Measurements from ENCODE around the gene TAS2R4.
A peak's percentile ranks its signal among the peaks of the same experiment; 100 is the strongest.

TAS2R4 gene

GRCh38 chr7:141785706-141786552, 9.5 kb downstream of the TAS2R4 start:
- no peak for TF ChIP-seq EZH2phosphoT487 (conservative IDR thresholded peaks at IDR 0.05; ENCODE audit: low read length)
- TF ChIP-seq, protein P1, sequence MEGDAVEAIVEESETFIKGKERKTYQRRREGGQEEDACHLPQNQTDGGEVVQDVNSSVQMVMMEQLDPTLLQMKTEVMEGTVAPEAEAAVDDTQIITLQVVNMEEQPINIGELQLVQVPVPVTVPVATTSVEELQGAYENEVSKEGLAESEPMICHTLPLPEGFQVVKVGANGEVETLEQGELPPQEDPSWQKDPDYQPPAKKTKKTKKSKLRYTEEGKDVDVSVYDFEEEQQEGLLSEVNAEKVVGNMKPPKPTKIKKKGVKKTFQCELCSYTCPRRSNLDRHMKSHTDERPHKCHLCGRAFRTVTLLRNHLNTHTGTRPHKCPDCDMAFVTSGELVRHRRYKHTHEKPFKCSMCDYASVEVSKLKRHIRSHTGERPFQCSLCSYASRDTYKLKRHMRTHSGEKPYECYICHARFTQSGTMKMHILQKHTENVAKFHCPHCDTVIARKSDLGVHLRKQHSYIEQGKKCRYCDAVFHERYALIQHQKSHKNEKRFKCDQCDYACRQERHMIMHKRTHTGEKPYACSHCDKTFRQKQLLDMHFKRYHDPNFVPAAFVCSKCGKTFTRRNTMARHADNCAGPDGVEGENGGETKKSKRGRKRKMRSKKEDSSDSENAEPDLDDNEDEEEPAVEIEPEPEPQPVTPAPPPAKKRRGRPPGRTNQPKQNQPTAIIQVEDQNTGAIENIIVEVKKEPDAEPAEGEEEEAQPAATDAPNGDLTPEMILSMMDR (IDR thresholded peaks at IDR 0.05; ENCODE audit: insufficient read depth, low read length, poor library complexity, severe bottlenecking) = peak; percentile 88
- no peak overlapping the region for H3K9ac ChIP-seq (ENCODE audit: low read length)

DNA sequence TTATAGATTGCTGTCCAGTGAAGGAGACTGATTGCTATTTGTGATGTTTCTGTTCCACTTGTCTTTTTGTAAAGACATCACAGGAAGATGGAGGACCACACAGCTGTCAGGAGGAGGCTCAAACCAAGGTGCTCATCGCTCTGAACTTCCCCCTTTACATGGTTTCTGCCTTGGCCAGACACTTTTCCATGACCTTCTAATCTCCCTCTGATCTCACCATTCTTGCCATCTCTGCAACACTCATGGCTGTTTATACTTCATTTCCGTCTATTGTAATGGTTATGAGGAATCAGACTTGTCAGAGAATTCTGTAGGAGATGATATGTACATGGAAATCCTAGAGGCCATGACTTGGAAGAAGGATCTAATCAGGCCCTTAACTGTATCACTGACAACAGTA, 11.8 kb downstream of the TAS2R4 start:
- no peak overlapping the region for H3K27ac ChIP-seq (ENCODE audit: low read depth, low read length)
- H3K4me3 ChIP-seq (ENCODE audit: insufficient read depth, low read length, poor library complexity, severe bottlenecking) = no peak overlapping the region
- no peak overlapping the region for H3K9ac ChIP-seq (ENCODE audit: low read length)
- H3F3A ChIP-seq (ENCODE audit: insufficient read depth) = no peaks in the 10 kb centered on the region
- H3K4me2 ChIP-seq (ENCODE audit: low read depth, low read length, poor library complexity, severe bottlenecking) = no peak overlapping the region
- no peaks in the 10 kb centered on the region for H3K36me3 ChIP-seq (ENCODE audit: low read length)
- no peaks in the 10 kb centered on the region for H4K20me1 ChIP-seq (ENCODE audit: low read depth, low read length)
- no peaks in the 10 kb centered on the region for H3K9me3 ChIP-seq (ENCODE audit: insufficient read depth, low read length)
- no peak overlapping the region for H2AFZ ChIP-seq (ENCODE audit: low read depth, low read length, severe bottlenecking)
- H3K27me3 ChIP-seq (ENCODE audit: low read length) = no peaks in the 10 kb centered on the region
- TF ChIP-seq, protein P1 (IDR thresholded peaks at IDR 0.05; ENCODE audit: insufficient read depth, low read length, poor library complexity, severe bottlenecking) = no peak
- no peak for TF ChIP-seq EZH2phosphoT487 (conservative IDR thresholded peaks at IDR 0.05; ENCODE audit: low read length)
- H3K9me2 ChIP-seq (replicated peaks; ENCODE audit: insufficient read depth, low read length) = no peaks in the 10 kb centered on the region
- no peaks in the 10 kb centered on the region; the same call in 1 of the 2 replicates for H3K79me2 ChIP-seq (ENCODE audit: insufficient read depth, low read length)

More at GRCh38 chr7:141785706-141786552, 9.5 kb downstream of the TAS2R4 start:
- Histone ChIP-seq H3K4me2 (ENCODE audit: low read depth, low read length, poor library complexity, severe bottlenecking) (no peak overlapping the region), H3K9me3 (ENCODE audit: insufficient read depth, low read length) (no peaks in the 10 kb centered on the region), H3K27ac (ENCODE audit: low read depth, low read length) (no peak overlapping the region), H3K27me3 (ENCODE audit: low read length) (no peaks in the 10 kb centered on the region), H4K20me1 (ENCODE audit: low read depth, low read length) (no peaks in the 10 kb centered on the region), H3K4me3 (ENCODE audit: insufficient read depth, low read length, poor library complexity, severe bottlenecking) (no peak overlapping the region), H3K36me3 (ENCODE audit: low read length) (no peaks in the 10 kb centered on the region), H2AFZ (ENCODE audit: low read depth, low read length, severe bottlenecking) (no peak overlapping the region), H3K9me2 (replicated peaks; ENCODE audit: insufficient read depth, low read length) (no peaks in the 10 kb centered on the region), H3F3A (ENCODE audit: insufficient read depth) (no peaks in the 10 kb centered on the region), H3K79me2 (ENCODE audit: insufficient read depth, low read length) (no peaks in the 10 kb centered on the region; the same call in 1 of the 2 replicates)

DNA sequence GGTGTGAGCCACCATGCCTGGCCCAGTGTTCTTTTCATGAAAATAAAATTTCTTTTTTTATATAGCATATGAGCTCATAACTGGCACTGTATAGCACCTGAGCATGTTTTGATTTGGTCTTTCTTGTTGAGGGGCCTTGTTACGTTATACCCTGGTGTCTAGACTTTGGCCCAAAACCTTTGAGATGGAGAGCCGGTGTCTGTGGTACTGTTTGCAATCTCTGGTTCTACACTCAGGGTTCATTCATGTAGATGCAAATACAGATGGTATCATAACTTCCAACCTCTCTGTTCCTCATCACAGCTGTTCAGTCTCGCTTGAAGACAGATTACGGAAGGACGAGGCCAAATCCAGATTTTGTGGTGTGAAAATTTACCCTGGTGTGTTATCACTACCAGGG, 13.4 kb downstream of the TAS2R4 start, which contains the start of gene TAS2R5:
Gene TAS2R5 (plus strand): TSS at position 301 of the 400 bp plus-strand sequence. CDS start 145 bp downstream, outside the sequence.
- no peaks in the 10 kb centered on the region for H3K27me3 ChIP-seq (ENCODE audit: low read length)
- no peaks in the 10 kb centered on the region for H3K9me3 ChIP-seq (ENCODE audit: insufficient read depth, low read length)
- H3K79me2 ChIP-seq (ENCODE audit: insufficient read depth, low read length) = no peaks in the 10 kb centered on the region; the same call in 1 of the 2 replicates
- TF ChIP-seq, protein P1 (IDR thresholded peaks at IDR 0.05; ENCODE audit: insufficient read depth, low read length, poor library complexity, severe bottlenecking) = no peak
- TF ChIP-seq EZH2phosphoT487 (conservative IDR thresholded peaks at IDR 0.05; ENCODE audit: low read length) = no peak
- no peaks in the 10 kb centered on the region for H4K20me1 ChIP-seq (ENCODE audit: low read depth, low read length)
- H3K4me2 ChIP-seq (ENCODE audit: low read depth, low read length, poor library complexity, severe bottlenecking) = no peak within 1 kb of the TSS
- H3K4me3 ChIP-seq (ENCODE audit: insufficient read depth, low read length, poor library complexity, severe bottlenecking) = no peak within 1 kb of the TSS
- H3K9ac ChIP-seq (ENCODE audit: low read length) = no peak within 1 kb of the TSS
- H3F3A ChIP-seq (ENCODE audit: insufficient read depth) = no peaks in the 10 kb centered on the region
- H2AFZ ChIP-seq (ENCODE audit: low read depth, low read length, severe bottlenecking) = no peak within 1 kb of the TSS
- no peaks in the 10 kb centered on the region for H3K9me2 ChIP-seq (replicated peaks; ENCODE audit: insufficient read depth, low read length)
- H3K27ac ChIP-seq (ENCODE audit: low read depth, low read length) = no peak within 1 kb of the TSS
- H3K36me3 ChIP-seq (ENCODE audit: low read length) = no peaks in the 10 kb centered on the region
